Frontal cortex (tissue), 4 donors: ENCODE results near the gene CTAGE6. TPM values are rescaled to one million over a fixed set of nuclear protein-coding genes. Genes with fewer than 3 reads are reported as not detected.
"Not testable (repeated sequence)": the region's sequence is repeated elsewhere in the genome, so short reads cannot be mapped to it uniquely, and the experiment has no call there.

Experiments
- DNase-seq, 2 donors: peaks; one replicate each; pipeline ENCODE4 v3.0.0; 2012; ENCODE audit warnings: low spot score in 2 of 2
- FAIRE-seq: peaks from 2 replicates; lab custom pipeline; 2012; peaks lifted over from hg19 to GRCh38; lab: Jason Lieb, UNC
- total RNA-seq: library from RNA; depleted of rRNA; stranded (reverse); fragments of >200 nt; gene quantifications from one replicate; pipeline ENCODE4 v1.2.3, GENCODE V29; 2014
- donor health status: control.
- donor health status: control.
- donor health status: control.

CTAGE6 gene, protein sequence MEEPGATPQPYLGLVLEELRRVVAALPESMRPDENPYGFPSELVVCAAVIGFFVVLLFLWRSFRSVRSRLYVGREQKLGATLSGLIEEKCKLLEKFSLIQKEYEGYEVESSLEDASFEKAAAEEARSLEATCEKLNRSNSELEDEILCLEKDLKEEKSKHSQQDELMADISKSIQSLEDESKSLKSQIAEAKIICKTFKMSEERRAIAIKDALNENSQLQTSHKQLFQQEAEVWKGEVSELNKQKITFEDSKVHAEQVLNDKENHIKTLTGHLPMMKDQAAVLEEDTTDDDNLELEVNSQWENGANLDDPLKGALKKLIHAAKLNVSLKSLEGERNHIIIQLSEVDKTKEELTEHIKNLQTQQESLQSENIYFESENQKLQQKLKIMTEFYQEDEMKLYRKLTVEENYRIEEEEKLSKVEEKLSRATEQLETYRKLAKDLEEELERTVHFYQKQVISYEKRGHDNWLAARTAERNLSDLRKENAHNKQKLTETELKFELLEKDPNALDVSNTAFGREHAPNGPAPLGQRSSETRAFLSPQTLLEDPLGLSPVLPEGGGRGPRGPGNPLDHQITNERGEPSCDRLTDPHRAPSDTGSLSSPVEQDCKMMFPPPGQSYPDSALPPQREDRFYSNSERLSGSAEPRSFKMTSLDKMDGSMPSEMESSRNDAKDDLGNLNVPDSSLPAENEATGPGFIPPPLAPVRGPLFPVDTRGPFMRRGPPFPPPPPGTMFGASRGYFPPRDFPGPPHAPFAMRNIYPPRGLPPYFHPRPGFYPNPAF
- total RNA-seq: under 0.01 TPM

GRCh38 chr7:143757596-143757995 is at the start of gene CTAGE6:
Gene CTAGE6 (minus strand): TSS chr7:143757696. CDS start chr7:143757658, 38 bp downstream.
- FAIRE-seq, DNase-seq: not testable (repeated sequence)

DNA sequence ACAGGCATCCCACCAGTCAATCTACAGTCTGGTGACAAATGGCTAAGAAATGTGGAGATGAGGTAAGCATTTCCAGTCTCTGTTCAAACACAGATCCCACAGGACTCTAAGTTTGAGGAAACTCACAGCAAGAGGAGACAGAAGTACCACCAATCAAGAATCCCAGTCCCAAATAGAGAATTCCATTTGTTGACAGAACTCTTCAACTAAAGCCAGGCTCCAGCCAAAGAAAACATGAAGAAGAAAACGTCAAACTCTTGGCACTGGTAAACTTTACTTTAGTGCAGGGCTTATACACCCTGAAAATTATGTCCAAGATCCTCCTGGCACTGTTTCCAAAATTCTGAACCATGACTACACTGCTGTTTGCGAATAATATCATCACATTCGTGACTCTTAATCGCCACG is 49.2 kb upstream of the CTAGE6 start:
- not testable (repeated sequence) for FAIRE-seq, DNase-seq

DNA sequence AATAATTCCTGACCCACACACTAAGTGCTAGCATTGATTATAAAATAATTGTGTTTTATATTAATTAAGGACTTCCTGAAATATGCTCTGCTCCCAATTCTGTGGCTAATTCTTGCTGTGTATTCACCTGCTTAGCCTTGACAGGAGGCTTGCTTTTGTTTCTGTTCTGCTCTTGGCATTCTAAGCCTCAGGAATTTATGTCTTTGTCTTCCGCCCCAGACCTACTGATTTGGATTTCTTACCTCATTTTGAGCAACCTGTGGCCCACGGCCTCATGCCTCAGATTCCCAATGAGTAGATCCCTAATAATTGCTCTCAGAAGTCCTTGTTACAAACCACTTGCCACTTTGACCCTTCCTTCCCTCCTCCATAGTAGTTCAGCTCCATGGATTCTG is 40.4 kb upstream of the CTAGE6 start:
- DNase-seq, FAIRE-seq: not testable (repeated sequence)

GRCh38 chr7:143797119-143797895 is 39.8 kb upstream of the CTAGE6 start:
- not testable (repeated sequence) for FAIRE-seq, DNase-seq

GRCh38 chr7:143795653-143796052 is 38.2 kb upstream of the CTAGE6 start:
- not testable (repeated sequence) for DNase-seq, FAIRE-seq

DNA sequence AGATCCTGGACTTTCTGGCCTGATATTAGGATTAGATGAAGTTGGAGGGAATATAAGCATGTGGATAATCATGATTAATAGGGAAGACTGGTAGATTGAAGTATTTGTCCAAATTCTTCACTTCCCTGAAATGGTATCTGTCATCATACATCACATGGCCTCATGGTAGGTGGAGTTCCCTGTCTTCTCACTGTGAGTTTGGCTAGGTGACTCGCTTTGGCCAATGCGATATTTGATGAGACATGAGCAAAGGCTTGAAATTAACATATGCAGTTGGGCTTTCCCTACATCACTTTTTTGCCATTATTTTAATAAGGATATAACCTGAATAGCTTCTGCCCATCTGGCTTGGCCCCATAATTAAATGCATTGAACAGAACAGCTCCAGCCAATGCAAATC is 35.1 kb upstream of the CTAGE6 start:
- not testable (repeated sequence) for DNase-seq

DNA sequence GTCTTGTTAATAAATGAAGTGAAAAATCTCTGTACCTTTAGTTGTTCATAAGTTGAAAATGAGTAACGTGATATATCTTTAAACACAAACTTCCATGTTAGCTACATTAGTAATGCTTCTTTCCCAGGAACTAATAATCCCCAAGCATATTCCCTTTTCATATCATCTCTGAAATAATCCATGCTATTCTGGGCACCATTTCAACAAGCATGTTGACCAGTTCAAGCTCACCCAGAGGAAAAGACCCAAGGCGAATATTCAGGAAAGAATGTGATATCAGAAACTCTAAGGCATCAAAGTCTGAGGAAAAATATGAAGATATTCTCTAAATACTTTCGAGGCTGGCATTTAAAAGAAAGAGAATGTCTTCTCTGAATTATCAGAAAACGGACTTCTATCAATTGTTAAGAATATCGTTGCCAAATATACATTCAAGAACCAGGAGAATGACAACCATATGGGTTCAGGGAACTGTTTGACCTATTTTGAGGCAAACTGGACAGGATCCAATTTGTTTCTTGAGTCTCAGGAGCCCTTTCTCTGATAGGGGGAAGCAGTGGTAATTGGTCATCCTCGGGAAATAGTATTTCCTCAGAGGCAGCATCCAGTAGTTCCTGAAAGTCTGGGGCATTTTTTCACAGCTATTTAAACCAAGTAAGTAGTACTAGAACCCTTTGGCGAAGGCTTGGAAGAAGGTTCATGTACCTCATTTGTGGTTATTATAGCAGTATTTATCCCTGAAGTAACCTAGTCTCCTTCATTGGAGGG is 28.1 kb upstream of the CTAGE6 start:
- not testable (repeated sequence) for FAIRE-seq, DNase-seq

More for the DNA sequence above, 35.1 kb upstream of the CTAGE6 start:
- FAIRE-seq: not testable (repeated sequence)

DNA sequence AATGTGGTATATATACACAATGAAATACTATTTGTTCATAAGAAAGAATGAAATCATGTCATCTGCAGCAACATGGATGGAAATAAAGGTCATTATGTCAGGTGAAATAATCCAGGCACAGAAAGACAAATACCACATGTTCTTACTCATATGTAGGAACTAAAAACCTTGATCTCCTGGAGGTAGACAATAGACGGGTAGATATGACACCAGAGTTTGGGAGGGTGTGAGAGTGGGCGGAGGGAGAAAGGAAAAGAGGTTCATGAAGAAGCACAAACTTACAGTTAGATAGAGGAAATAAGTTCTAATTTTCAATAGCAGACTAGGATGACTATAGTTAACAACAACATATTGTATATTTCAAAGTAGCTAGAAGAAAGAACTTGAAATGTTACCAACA is 22.1 kb upstream of the CTAGE6 start:
- not testable (repeated sequence) for DNase-seq

DNA sequence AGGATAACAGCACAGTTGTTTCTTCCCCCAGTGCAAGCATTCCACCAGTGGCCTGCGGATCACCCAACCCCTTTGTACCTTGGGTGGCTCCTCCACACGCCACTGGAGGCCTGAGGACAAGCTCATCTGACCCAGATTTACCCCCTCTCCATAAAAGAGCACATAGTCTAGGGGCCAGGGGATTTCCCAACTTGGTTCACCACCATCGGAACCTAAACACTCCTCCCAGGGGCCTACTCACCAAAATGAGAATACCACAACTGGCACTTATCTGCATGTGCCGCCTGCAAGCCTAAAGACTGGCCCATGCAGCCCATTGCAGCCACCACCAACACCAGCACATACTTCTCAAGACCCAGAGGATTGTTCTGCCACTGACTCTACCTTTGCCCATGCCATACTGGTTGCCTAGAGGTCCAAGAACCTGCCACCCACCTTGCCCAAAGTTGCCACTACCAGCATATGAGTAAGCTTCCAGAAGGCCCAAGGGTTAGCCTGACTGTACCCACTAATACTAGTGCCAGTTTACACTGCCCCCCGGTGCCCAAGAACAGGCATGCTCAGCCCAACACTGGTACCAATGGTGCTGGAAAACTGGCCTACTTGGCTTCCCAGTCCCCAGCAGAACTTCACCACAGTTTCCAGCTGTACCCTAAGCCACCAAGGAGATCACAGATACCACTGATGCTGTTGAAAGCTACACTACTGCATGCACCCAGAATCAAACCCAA is 15.4 kb upstream of the CTAGE6 start:
- DNase-seq, FAIRE-seq: not testable (repeated sequence)

More for the DNA sequence above, 22.1 kb upstream of the CTAGE6 start:
- not testable (repeated sequence) for FAIRE-seq

GRCh38 chr7:143767531-143767930 is 10.0 kb upstream of the CTAGE6 start:
- not testable (repeated sequence) for FAIRE-seq, DNase-seq

- DNase-seq, FAIRE-seq: not testable (repeated sequence)
Observed at GRCh38 chr7:143765678-143766077, 8.2 kb upstream of the CTAGE6 start.

DNA sequence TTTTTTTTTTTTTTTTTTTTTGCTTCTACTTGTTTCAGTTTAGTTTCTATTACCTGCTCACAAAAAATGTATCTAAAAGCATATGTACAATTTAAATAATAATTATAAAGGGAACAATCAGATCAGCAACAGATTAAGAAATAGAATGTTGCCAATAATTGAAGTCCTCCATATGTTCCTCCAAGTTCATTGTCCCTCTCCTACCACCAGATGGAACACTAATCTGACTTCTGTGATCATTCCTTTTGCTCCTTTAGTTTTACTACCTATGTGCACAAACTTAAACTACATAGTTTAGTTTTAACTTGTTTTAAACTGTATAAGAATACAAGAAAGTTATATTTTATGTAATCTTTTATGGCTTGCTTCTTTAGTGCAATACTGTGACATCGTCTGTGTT is 5.6 kb upstream of the CTAGE6 start:
- not testable (repeated sequence) for DNase-seq, FAIRE-seq

DNA sequence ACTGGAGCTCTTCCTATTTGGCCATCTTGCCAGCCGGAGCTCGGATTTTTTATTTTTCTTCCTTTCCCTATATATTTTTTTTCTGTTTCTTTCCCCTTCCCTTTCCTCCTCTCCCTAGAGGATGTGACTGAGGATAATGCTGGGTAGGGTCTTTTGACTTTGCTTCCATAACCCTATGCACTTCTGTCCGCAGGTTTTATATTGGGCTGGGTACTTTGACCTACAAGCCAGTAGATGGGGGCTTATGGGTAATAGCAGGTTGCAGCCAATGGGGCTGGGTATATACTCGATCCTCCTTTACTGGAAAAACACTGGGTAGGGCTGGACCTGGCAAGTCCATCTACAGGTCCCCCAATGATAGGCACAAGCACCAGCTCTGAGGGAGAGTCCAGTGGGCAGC is 12.2 kb downstream of the CTAGE6 start:
- not testable (repeated sequence) for DNase-seq, FAIRE-seq

DNA sequence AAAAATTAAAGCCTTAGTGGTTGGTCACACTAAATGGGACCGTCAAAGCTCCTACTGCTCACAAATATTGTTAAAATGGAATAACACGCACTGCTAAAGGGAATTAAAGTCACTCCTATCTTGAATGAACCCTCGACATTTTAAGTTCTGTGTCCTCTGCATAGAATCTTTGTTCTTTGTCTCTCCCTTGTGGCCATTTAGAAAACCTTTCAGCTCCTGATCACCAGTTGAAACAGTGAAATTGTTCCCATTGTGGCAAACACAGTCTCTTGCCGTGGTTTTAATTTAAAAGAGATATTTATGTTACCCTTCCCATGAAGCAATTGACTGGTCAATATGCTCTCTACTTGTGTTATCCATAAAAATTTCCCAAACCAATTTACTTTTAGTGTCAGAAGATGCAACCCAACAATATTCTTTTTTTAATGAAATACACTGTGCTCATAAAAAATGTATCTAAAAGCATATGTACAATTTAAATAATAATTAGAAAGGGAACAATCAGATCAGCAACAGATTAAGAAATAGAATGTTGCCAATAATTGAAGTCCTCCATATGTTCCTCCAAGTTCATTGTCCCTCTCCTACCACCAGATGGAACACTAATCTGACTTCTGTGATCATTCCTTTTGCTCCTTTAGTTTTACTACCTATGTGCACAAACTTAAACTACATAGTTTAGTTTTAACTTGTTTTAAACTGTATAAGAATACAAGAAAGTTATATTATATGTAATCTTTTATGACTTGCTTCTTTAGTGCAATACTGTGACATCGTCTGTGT is 20.3 kb downstream of the CTAGE6 start:
- DNase-seq (peak; percentile 24 to 47), FAIRE-seq (peak; percentile 26)

DNA sequence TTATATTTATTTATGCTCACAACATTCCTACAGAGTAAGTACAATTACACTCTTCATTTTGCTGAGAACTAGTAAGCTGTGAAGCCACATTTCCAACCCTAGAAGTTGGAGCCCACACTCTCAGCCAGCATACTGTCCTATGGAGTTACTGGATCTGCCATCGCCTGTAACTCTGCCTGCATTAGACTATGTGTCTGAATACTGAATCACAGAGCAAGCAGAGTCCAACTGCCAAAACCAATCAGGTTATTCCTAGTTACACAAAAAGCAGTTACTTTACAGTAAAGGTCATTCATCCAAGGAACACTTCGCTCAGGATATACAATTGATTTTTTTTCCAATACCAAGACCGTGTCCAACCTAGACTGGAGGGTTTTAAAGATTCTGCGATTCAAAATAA is 21.5 kb downstream of the CTAGE6 start:
- FAIRE-seq: no peak
- DNase-seq: no peak

GRCh38 chr7:143733876-143734275 is 23.6 kb downstream of the CTAGE6 start:
- DNase-seq (no peak), FAIRE-seq (no peak)

GRCh38 chr7:143728333-143728862 is 29.1 kb downstream of the CTAGE6 start:
- no peak for FAIRE-seq
- DNase-seq: no peak
